Astrocyte (in vitro differentiated cells and primary cell): ENCODE measurements around the gene TBKBP1. TPM values are rescaled to one million over a fixed set of nuclear protein-coding genes. Genes with fewer than 3 reads are reported as not detected.
A peak's percentile ranks its signal among the peaks of the same experiment; 100 is the strongest.

ENCODE experiments used
- DNase-seq: peaks from one replicate; pipeline ENCODE4 v3.0.0-alpha.2; 2010; ENCODE audit warnings: low read depth
- FAIRE-seq: peaks from 2 replicates; lab custom pipeline; 2011; peaks lifted over from hg19 to GRCh38; lab: Jason Lieb, UNC
- H2AFZ ChIP-seq: 2 replicates; pipeline ENCODE4 v1.6.0; 2012; ENCODE audit warnings: low read depth, low read length, inconsistent platforms
- H3K27ac ChIP-seq: 2 replicates; pipeline ENCODE4 v1.5.1; 2011; ENCODE audit warnings: low read depth, low read length, inconsistent platforms
- H3K27me3 ChIP-seq: 2 replicates; pipeline ENCODE4 v1.6.0; 2011; ENCODE audit warnings: low read length, inconsistent platforms; ENCODE audit not compliant: insufficient read depth
- H3K36me3 ChIP-seq: 2 replicates; pipeline ENCODE4 v1.5.1; 2011; ENCODE audit warnings: low read length, inconsistent platforms; ENCODE audit not compliant: insufficient read depth
- H3K4me1 ChIP-seq: 2 replicates; pipeline ENCODE4 v1.5.1; 2011; ENCODE audit warnings: low read length, inconsistent platforms; ENCODE audit not compliant: insufficient read depth
- H3K4me2 ChIP-seq: 2 replicates; pipeline ENCODE4 v1.6.0; 2012; ENCODE audit warnings: low read length, inconsistent platforms
- H3K4me3 ChIP-seq: 2 replicates; pipeline ENCODE4 v1.5.1; 2011; ENCODE audit warnings: low read depth, mild to moderate bottlenecking, low read length, inconsistent platforms; ENCODE audit not compliant: insufficient read depth
- H3K79me2 ChIP-seq: 2 replicates; pipeline ENCODE4 v1.6.0; 2012; ENCODE audit warnings: mild to moderate bottlenecking, low read length, inconsistent platforms; ENCODE audit not compliant: insufficient read depth
- H3K9ac ChIP-seq: 2 replicates; pipeline ENCODE4 v1.6.0; 2012; ENCODE audit warnings: mild to moderate bottlenecking, low read length, inconsistent platforms
- H3K9me3 ChIP-seq: 2 replicates; pipeline ENCODE4 v1.5.1; 2012; ENCODE audit warnings: low read depth, mild to moderate bottlenecking, low read length, inconsistent platforms; ENCODE audit not compliant: insufficient read depth
- H4K20me1 ChIP-seq: 2 replicates; pipeline ENCODE4 v1.6.0; 2012; ENCODE audit warnings: low read length, inconsistent platforms; ENCODE audit not compliant: insufficient read depth
- H3K27ac Mint-ChIP-seq: one replicate; pipeline ENCODE4 v1.8.0; 2021; ENCODE audit warnings: mild to moderate bottlenecking, mixed read lengths; ENCODE audit not compliant: unreplicated experiment
- H3K27me3 Mint-ChIP-seq: one replicate; pipeline ENCODE4 v1.8.0; 2021; ENCODE audit warnings: low read depth, mixed read lengths; ENCODE audit not compliant: unreplicated experiment
- H3K36me3 Mint-ChIP-seq: one replicate; pipeline ENCODE4 v1.8.0; 2021; ENCODE audit warnings: low read depth, mixed read lengths; ENCODE audit not compliant: unreplicated experiment
- H3K4me1 Mint-ChIP-seq: one replicate; pipeline ENCODE4 v1.8.0; 2021; ENCODE audit warnings: low read depth, mixed read lengths; ENCODE audit not compliant: unreplicated experiment
- H3K4me3 Mint-ChIP-seq: one replicate; pipeline ENCODE4 v1.8.0; 2021; ENCODE audit warnings: mild to moderate bottlenecking, moderate library complexity, mixed read lengths; ENCODE audit not compliant: unreplicated experiment
- H3K9me3 Mint-ChIP-seq: one replicate; pipeline ENCODE4 v1.8.0; 2021; ENCODE audit warnings: mild to moderate bottlenecking, mixed read lengths; ENCODE audit not compliant: unreplicated experiment
- CTCF ChIP-seq: IDR thresholded peaks from 2 replicates; pipeline ENCODE4 v1.5.1; 2011; ENCODE audit warnings: low read depth, mild to moderate bottlenecking, inconsistent platforms, low read length, moderate library complexity; ENCODE audit not compliant: insufficient read depth
- EZH2 ChIP-seq: IDR thresholded peaks from 2 replicates; pipeline ENCODE4 v1.6.1; 2012; ENCODE audit warnings: mild to moderate bottlenecking, low read length, inconsistent platforms; ENCODE audit not compliant: insufficient read depth
- total RNA-seq: library from RNA; stranded (reverse); gene quantifications from 2 replicates; pipeline ENCODE4 v1.2.1, GENCODE V29; 2021

Gene TBKBP1
- total RNA-seq, 1 donor from 2014 or later: 26.7 TPM

GRCh38 chr17:47649153-47649971 lies 44.6 kb upstream of the TBKBP1 start, which contains the start of gene KPNB1:
TSS of gene KPNB1 (plus strand) at chr17:47649919. CDS start at chr17:47650245, 326 bp downstream.
- Histone ChIP-seq H3K27me3 (no peaks in the 10 kb centered on the region), H3K27ac (peak within 1 kb of the TSS; percentile 68), H4K20me1 (peaks cover 34% of the 10 kb centered on the region), H3K9ac (peak within 1 kb of the TSS; percentile 88), H3K4me3 (peak within 1 kb of the TSS; percentile 82), H3K4me2 (peak within 1 kb of the TSS; percentile 94), H2AFZ (peak within 1 kb of the TSS; percentile 74), H3K36me3 (peaks cover 24% of the 10 kb centered on the region), H3K79me2 (peaks cover 39% of the 10 kb centered on the region), H3K9me3 (no peaks in the 10 kb centered on the region), H3K4me1 (peaks cover 26% of the 10 kb centered on the region)
- FAIRE-seq: peak; percentile 62
- no peak for TF ChIP-seq CTCF
- peak; percentile 96 for TF ChIP-seq EZH2
- Mint-ChIP-seq H3K27ac (peak within 1 kb of the TSS; percentile 87), H3K36me3 (peaks cover 7% of the 10 kb centered on the region), H3K4me3 (peak within 1 kb of the TSS; percentile 98), H3K27me3 (no peaks in the 10 kb centered on the region), H3K9me3 (no peaks in the 10 kb centered on the region), H3K4me1 (peaks cover 26% of the 10 kb centered on the region)
- DNase-seq: peak; percentile 100

GRCh38 chr17:47649972-47650524 lies 43.9 kb upstream of the TBKBP1 start:
- Histone ChIP-seq H4K20me1 (peaks cover 41% of the 10 kb centered on the region), H3K4me2 (peak overlapping the region; percentile 75), H3K27ac (peak overlapping the region; percentile 48), H3K4me1 (peaks cover 32% of the 10 kb centered on the region), H3K79me2 (peaks cover 46% of the 10 kb centered on the region), H3K36me3 (peaks cover 31% of the 10 kb centered on the region), H3K4me3 (peak overlapping the region; percentile 66), H2AFZ (no peak overlapping the region), H3K9me3 (no peaks in the 10 kb centered on the region), H3K27me3 (no peaks in the 10 kb centered on the region), H3K9ac (peak overlapping the region; percentile 77)
- peaks cover 28% of the 10 kb centered on the region for H3K4me1 Mint-ChIP-seq
- DNase-seq: no peak
- peak overlapping the region; percentile 91 for H3K4me3 Mint-ChIP-seq
- H3K27ac Mint-ChIP-seq: no peak overlapping the region
- no peak for TF ChIP-seq CTCF
- TF ChIP-seq EZH2: no peak
- FAIRE-seq: no peak
- H3K36me3 Mint-ChIP-seq: peaks cover 7% of the 10 kb centered on the region
- no peaks in the 10 kb centered on the region for H3K9me3 Mint-ChIP-seq
- no peaks in the 10 kb centered on the region for H3K27me3 Mint-ChIP-seq
